ENCODE data around the gene SPDYC. TPM values are rescaled to one million over a fixed set of nuclear protein-coding genes. Genes with fewer than 3 reads are reported as not detected.

The SPDYC gene
- total RNA-seq (2014; rRNA removed; shearing (Covaris generic)): not detected in 2 replicates

GRCh38 chr11:65170058-65170534 lies at the start of gene SPDYC:
TSS of gene SPDYC (plus strand) at chr11:65170233. CDS start at chr11:65171358, 1,125 bp downstream.
- DNase-seq (ENCODE audit: low spot score): no peak

GRCh38 chr11:65120831-65121230 lies 49.2 kb upstream of the SPDYC start:
- DNase-seq (ENCODE audit: low spot score): no peak

GRCh38 chr11:65121447-65121864 lies 48.6 kb upstream of the SPDYC start:
- DNase-seq (ENCODE audit: low spot score): peak; percentile 52

GRCh38 chr11:65121865-65122696 lies 48.0 kb upstream of the SPDYC start, which contains the start of the genes FAU and MRPL49:
TSS of gene FAU (minus strand) at chr11:65122134. CDS start at chr11:65121813, 321 bp downstream.
TSS of gene MRPL49 (plus strand) at chr11:65122321. CDS start at chr11:65122347, 26 bp downstream.
- DNase-seq (ENCODE audit: low spot score): peak; percentile 99

- no peak for DNase-seq (ENCODE audit: low spot score)
Observed at GRCh38 chr11:65124480-65125196, 45.4 kb upstream of the SPDYC start.

GRCh38 chr11:65125197-65126056 lies 44.6 kb upstream of the SPDYC start:
- no peak for DNase-seq (ENCODE audit: low spot score)

- DNase-seq (ENCODE audit: low spot score): no peak
Observed at GRCh38 chr11:65126624-65127274, 43.3 kb upstream of the SPDYC start.

- DNase-seq (ENCODE audit: low spot score): no peak
Observed at GRCh38 chr11:65127473-65128181, 42.4 kb upstream of the SPDYC start.

GRCh38 chr11:65128182-65129145 lies 41.6 kb upstream of the SPDYC start:
- DNase-seq (ENCODE audit: low spot score): no peak

- DNase-seq (ENCODE audit: low spot score): no peak
Observed at GRCh38 chr11:65129649-65130441, 40.2 kb upstream of the SPDYC start.

GRCh38 chr11:65130631-65131416 lies 39.2 kb upstream of the SPDYC start:
- no peak for DNase-seq (ENCODE audit: low spot score)

- no peak for DNase-seq (ENCODE audit: low spot score)
Observed at GRCh38 chr11:65131417-65131776, 38.6 kb upstream of the SPDYC start.

GRCh38 chr11:65131895-65132237 lies 38.2 kb upstream of the SPDYC start:
- no peak for DNase-seq (ENCODE audit: low spot score)

GRCh38 chr11:65132238-65132987 lies 37.6 kb upstream of the SPDYC start:
- no peak for DNase-seq (ENCODE audit: low spot score)

GRCh38 chr11:65132988-65133700 lies 36.9 kb upstream of the SPDYC start:
- peak; percentile 75 for DNase-seq (ENCODE audit: low spot score)

- peak; percentile 36 for DNase-seq (ENCODE audit: low spot score)
Observed at GRCh38 chr11:65133724-65134123, 36.3 kb upstream of the SPDYC start.
